ENCODE data around the gene TSC22D1.
"Not testable (repeated sequence)": the region's sequence is repeated elsewhere in the genome, so short reads cannot be mapped to it uniquely, and the experiment has no call there.

The TSC22D1 gene

DNA sequence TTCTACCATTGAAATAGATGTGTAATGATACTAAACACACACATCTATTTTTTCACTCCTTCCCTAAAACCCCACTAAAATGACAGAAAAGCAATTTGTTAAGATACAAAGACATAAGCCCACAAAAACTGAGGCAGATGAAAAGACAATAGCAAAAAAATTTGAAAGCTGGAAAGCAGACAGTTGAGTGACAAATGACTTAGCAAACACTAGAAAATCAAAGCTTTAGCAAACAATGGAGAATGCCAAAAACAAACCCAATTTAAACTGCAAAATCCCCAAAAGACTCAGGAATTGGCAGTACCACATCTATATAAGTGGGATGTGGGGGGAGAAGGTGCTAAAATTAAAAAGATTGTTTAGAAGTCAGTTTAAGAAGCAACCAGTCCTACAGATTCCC, 9.5 kb downstream of the TSC22D1 start:
- DNase-seq: no peak

DNA sequence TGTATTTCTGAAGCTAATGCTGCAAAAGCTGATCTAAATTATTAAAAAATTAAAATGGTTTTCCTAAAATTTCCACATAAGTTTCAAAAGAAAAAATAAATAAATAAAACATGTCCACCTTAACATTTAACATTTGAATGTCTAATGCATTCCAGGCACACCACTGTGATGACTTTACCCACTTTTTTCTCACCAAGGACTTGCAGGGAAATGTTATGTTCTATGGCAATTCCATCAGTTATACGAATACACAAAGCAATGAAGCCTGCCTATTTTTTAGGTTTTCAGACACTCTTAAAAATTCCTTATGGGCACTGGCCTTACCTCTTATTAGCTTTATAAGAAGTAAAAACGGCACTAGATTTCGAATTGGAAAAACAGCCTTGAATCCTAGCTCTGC, 10.2 kb downstream of the TSC22D1 start:
- DNase-seq: no peak

DNA sequence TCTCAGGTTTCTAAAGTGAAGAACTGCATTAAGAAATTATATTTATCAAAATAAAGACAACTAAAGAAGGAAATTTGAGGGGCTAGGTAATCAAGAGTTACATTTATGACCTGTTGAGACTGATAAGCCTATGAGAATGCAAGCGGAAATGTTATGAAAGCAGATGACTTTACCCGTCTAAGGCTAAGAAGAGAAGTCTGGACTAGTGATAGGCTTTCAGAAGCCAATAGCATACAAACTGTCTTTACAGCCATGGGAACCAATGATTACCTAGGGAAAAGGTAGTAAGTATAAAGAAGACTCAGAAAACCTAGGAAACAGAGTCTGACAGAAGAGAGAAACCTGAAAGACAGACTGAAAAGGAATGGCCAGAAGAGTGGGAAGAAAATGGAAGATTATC, 11.2 kb downstream of the TSC22D1 start:
- DNase-seq: no peak

- not testable (repeated sequence) for DNase-seq
Observed at GRCh38 chr13:44562853-44563252, 13.3 kb downstream of the TSC22D1 start.

- DNase-seq: no peak
Observed at GRCh38 chr13:44561351-44561750, 14.8 kb downstream of the TSC22D1 start.

DNA sequence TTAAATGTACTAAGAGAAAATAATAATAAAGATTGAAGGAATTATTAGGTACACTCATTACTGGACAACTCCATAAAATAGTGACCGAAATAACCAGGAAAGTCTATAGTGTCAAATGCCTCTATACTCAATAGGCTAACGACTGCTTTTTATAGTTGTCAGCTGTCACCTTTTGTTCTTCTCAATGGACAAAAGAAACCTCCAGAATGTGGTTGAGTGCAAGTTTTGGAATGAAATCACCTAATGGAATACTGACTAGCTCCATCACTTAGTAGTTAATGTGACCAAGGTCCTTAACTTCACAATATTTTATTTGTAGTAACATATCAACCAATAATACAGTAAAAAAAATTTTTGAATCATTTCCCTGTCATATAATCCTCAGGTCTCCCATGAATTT, 18.1 kb downstream of the TSC22D1 start:
- DNase-seq: no peak

- no peak for DNase-seq
Observed at GRCh38 chr13:44555207-44555606, 20.9 kb downstream of the TSC22D1 start.

DNA sequence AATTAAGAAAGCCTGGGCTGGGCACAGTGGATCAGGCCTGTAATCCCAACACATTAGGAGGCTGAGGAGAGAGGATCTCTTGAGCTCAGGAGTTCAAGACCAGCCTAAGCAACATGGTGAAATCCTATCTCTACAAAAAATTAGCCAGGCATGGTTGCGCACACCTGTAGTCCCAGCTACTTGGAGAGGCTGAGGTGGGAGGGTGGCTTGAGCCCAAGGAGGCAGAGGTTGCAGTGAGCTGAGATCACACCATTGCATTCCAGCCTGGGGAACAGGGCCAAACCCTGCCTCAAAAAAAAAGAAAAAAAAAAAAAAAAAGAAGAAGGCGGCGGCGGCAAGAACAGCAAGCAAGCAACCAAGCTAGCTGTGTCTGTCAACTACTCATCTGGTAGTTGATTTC, 26.7 kb downstream of the TSC22D1 start:
- no peak for DNase-seq

DNA sequence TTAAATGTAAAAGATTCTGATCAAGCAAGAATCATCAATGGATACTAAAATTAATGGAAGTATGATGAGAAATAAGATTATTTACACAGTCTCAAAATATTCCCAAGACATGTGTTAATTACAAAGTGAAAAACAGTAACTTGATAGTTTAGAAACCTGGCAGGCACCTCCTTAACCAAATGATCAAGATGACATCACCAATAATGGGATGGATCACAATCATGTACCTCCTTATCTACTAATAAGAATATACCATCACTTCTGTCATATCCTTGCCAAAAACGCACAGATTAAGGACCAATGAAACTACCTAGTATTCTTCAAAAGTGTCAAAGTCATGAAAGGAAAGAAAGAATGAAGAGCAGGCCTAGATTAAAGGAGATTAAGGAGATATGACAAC, 30.0 kb downstream of the TSC22D1 start:
- DNase-seq: no peak

DNA sequence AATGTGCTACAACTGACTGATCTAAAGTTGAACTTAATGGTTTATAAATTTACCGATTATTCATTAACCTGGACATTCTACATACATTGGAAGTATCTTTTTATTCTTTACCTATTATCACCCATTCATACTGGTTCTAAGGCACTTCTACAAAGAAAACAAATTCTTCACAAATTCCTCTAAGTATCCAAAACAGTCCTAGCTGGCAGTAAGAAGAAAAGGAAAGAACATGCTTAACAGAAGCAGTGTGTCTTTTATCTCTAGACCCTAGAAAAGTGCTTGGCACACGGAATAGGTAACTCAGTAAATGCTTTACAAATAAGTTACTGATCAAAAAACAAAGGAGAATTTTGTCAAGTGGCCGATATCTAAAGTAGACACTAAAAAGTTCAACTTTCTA, 32.8 kb downstream of the TSC22D1 start:
- DNase-seq: no peak

DNA sequence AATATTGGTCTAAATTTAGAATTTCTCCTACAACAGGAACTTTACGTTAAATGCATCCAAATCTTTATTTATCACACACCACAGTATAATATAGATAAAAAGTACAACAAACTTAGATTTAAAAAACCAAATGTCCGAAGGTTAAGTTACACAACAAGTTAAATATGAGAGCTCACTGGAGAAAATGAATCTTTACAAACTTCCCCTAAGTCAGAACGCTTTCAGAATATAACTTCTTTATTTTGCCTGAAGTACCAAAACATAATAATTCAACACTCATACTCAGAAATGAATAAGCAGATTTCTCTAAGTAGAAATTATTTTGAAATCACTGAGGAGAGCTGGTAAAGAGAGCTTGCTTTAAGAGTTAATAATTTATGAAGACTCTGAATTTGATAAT, 33.8 kb downstream of the TSC22D1 start:
- DNase-seq: no peak

- no peak for DNase-seq
Observed at GRCh38 chr13:44541601-44542000, 34.5 kb downstream of the TSC22D1 start.

DNA sequence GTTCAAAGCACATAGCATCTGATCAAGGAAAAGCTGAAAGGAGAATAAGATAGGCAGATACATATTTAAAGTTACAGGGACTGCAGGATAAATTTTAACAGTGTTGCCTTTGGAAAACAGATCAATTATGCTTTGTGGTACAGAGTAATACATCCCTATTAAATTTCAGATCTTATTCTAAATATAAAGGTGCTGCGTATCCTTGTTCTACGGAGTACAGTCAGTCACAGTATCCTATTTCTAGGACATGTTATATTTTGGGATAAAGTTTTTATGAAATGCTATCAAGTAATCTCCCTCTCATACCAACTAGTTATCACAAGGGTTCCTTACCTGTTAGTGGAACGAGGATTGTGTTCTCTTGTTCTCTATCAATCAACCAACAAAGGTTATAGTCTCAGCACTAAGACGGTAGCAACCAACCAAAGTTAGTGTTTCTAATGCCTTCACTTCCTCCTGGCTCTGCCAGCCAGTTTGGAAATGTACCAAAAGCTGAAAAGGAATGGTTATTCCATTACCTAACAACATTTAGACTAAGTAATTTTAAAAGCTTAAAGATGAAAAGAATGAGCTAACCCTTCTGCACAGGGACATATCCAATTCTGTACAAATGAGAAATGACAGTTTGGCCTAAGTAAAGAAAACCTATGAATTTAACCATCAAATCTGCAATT, 35.2 kb downstream of the TSC22D1 start:
- DNase-seq: no peak

DNA sequence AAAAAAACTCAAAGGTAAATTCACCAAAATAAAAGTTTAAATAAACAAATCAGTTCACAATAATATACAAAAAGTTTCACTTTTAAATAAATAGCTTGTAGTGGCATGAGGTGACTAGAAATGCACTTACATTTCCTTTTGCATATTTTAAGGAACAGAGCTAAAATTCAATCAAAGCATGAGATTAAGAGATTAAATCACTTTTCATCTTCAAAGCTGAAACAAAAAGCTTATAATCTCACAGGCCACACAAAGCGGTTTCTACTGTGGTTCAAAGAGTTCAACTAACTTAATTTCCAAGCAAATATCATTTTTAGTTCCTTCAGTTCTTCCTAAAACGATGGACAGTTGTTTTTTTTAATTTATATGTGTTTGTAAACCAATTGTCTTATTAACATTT, 38.9 kb downstream of the TSC22D1 start:
- no peak for DNase-seq

DNA sequence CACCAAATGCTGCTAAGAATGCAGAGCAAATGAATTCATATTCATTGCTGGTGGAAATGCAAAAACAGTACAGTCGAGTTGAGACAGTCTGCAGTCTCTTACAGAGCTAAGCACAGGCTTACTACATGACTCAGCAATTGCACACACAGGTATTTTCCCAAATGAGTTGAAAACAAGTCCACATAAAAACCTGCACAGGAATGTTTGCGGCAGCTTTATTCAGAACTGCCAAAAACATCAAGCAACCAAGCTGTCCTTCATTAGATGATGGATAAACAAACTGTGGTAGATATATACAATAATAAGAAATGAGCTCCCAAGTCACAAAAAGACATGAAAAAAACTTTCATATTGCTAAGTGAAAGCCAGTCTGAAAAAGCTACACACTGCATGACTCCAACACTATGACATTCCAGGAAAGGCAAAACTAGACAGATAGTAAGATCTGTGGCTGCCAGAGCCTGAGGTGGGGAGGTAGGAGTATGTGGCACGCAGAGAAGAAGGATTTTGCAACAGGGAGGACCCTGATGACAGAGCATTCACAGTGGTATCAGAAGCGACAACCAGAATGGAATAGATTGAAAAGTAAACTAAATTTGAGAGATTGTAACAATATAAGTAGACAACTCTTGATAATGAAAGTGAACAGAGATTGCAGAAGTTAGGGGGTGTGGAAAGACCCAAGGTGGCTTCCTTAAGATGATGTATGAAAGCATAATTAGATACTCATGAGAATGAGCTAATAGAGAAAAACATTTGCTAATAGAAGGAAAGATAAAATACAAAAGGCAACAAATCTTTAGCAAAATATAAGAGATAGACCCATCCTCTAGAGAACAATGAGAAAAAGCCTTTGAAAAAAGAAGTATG, 52.7 kb downstream of the TSC22D1 start:
- DNase-seq: no peak

DNA sequence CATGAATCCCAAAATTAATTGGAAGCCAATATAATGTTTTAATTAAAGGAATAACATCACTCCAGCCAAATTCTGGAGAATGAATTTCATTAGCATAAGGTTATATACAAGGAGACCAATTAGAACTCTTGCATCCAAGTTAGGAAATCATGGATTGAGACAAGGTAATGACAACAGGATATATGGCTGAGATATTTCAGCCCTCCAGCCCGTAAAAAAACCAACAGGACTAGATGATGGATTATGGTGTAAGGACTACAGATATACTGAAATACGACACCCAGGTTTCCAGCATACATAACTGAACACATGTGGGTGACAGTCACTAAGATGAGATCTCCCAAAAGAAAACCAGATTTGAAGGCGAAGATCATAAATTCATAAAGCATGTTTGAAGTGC, 56.5 kb downstream of the TSC22D1 start:
- DNase-seq: no peak

DNA sequence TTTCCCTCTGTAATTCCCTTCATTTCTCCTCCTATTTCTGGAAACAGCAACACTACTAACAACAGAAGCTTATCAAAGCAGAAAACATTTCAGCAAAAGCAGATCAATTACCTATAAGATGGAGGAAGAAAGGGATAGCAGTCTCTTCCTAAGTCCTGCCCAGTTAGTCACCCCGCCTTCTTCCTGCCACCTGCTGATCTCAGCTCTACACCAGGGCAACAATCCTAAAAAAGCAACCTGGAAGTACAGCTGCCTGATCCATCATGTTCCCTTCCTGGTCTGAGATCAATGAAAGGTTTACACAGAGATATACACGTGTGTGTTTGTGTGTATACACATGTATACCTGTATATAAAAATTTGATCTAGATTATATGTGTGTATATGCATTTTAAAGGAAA, 59.4 kb downstream of the TSC22D1 start:
- DNase-seq: no peak

GRCh38 chr13:44514278-44514677, 61.9 kb downstream of the TSC22D1 start:
- no peak for DNase-seq

DNA sequence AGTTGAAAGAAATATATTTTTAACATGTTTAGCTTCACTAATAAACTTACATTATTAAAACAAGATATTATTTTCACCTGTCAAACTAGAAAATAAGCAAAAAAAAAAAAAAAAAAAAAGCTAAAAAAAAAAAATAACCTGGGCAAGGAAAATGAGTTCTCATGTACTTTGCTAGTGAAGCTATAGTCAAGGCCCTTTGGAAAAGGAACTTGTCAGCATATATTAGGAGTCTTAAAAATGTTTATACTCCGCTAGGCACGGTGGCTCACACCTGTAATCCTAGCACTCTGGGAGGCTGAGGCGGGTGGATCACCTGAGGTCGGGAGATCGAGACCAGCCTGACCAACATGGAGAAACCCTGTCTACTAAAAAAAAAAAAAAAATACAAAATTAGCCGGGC, 66.3 kb downstream of the TSC22D1 start:
- DNase-seq: not testable (repeated sequence)

GRCh38 chr13:44508562-44509077, 67.5 kb downstream of the TSC22D1 start:
- no peak for DNase-seq

- DNase-seq: no peak
Observed at GRCh38 chr13:44507639-44508038, 68.5 kb downstream of the TSC22D1 start.

- DNase-seq: no peak
Observed at GRCh38 chr13:44506719-44507118, 69.4 kb downstream of the TSC22D1 start.

- DNase-seq: no peak
Observed at GRCh38 chr13:44506251-44506650, 69.9 kb downstream of the TSC22D1 start.

- peak; percentile 22 for DNase-seq
Observed at GRCh38 chr13:44504116-44504515, 72.0 kb downstream of the TSC22D1 start.
